AG10803 (cell line): Measurements from ENCODE around the gene SLFN14.
"Not testable (repeated sequence)": the region's sequence is repeated elsewhere in the genome, so short reads cannot be mapped to it uniquely, and the experiment has no call there.

Experiments
- DNase-seq: peaks from one replicate; pipeline ENCODE4 v3.0.0; 2010; ENCODE audit warnings: low read depth
- H3K4me3 ChIP-seq: 2 replicates; pipeline ENCODE4 v1.5.1; 2011; ENCODE audit warnings: mild to moderate bottlenecking, low read length, control low read depth
- TF ChIP-seq, protein P1 (sequence below): conservative IDR thresholded peaks from 2 replicates; pipeline ENCODE4 v1.5.1; 2011; ENCODE audit warnings: mild to moderate bottlenecking, low read length, control low read depth, inconsistent platforms

Gene SLFN14

DNA sequence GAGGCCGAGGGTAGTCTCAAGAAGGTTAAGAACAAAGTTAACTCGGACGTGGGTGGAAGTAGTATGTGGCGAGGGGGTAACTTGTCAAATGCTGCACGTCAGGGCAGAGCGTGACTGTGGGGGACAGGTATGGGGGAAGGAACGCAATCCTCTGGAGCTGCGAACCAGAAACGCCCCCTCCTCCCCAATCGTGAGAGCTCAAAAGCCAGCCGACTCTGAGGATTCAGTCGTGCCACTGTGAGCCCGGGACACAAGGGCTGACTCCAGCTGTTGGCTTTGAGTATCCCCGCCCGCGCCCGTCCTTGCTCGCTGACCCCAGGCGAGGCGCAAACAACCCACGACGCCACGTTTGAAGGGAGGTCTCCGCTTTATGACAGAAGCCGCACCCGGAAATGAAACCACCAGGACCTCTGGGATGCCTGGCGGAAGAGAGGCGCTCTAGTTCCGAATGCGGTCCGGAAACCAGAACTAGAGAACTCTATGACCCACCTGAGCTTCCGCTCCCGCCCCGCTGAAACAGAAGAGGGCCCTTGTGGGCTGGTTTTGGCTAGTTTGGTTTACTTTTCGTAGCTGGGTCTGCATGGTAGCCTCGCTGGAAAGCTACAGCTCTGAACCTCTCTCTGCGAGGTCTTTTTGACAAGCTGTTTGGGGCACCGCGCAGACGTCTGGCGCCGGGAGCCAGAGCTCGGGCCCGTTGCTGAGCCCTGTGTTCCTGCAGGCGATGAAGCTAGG lies 17.7 kb upstream of the SLFN14 start, which contains the start of gene PEX12:
Gene PEX12 (minus strand): TSS at position 375 of the 732 bp plus-strand sequence. CDS start 550 bp downstream, outside the sequence.
- H3K4me3 ChIP-seq = peak within 1 kb of the TSS; percentile 93
- DNase-seq = peak; percentile 80
- TF ChIP-seq, protein P1, sequence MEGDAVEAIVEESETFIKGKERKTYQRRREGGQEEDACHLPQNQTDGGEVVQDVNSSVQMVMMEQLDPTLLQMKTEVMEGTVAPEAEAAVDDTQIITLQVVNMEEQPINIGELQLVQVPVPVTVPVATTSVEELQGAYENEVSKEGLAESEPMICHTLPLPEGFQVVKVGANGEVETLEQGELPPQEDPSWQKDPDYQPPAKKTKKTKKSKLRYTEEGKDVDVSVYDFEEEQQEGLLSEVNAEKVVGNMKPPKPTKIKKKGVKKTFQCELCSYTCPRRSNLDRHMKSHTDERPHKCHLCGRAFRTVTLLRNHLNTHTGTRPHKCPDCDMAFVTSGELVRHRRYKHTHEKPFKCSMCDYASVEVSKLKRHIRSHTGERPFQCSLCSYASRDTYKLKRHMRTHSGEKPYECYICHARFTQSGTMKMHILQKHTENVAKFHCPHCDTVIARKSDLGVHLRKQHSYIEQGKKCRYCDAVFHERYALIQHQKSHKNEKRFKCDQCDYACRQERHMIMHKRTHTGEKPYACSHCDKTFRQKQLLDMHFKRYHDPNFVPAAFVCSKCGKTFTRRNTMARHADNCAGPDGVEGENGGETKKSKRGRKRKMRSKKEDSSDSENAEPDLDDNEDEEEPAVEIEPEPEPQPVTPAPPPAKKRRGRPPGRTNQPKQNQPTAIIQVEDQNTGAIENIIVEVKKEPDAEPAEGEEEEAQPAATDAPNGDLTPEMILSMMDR = no peak

DNA sequence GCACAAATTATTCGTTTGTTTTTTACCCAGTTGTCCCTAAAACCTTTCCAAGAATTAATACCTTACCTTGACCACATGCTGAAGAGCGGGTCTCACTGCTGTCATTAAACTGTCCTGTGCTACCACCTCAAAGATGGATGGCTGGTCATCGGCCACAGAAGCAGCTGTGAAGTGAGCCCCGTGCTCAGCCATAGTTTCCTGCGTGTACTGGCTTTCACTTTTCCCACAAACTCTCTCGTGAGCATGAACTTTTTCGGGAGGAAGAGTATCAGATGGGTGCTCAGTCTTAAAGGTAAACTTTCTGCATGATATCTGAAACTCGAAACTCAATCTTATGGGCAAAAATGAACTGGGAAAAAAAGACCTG lies 17.2 kb upstream of the SLFN14 start:
- peak overlapping the region; percentile 93 for H3K4me3 ChIP-seq
- peak; percentile 10 for DNase-seq
- TF ChIP-seq, protein P1 = no peak

DNA sequence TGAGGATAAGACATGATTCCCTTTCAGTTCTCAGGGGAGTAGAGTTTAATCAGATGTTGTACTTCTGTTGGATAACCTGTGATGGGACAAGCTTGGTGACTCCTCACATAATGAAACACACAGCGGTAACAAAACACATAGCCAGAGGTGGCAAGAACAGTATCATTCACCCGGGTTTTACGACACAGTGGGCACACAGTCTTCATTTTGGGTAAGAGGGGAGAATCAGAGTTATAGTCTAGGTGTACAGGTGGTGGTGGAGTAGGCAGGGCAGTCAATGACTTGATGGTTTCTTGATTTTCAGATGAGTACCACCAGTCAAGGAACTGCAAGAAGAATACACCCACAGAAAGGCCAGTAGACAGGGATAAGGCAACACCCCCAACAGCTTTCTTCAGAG lies 15.1 kb upstream of the SLFN14 start:
- no peak for DNase-seq
- TF ChIP-seq, protein P1 = no peak
- no peak overlapping the region for H3K4me3 ChIP-seq

DNA sequence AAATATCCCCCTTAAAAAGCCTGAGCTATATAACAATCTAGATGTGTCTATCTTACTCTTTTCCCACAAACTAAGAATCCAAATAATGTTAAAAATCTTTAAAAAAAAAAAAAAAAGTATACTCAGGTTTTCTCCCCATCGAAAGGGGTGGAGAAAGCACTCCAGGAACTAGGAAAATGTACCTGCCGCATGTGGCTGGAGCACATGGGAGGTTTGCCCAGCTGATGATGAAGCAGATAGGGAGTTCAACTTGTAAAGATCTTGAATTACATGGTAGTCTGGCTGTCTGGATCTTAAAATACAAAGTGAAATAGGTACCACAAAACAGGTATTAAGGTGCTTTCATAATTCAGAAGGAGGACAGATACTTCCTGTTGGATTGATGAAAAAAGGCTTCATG lies 8.8 kb upstream of the SLFN14 start:
- H3K4me3 ChIP-seq = no peak overlapping the region
- no peak for DNase-seq
- TF ChIP-seq, protein P1 = no peak

DNA sequence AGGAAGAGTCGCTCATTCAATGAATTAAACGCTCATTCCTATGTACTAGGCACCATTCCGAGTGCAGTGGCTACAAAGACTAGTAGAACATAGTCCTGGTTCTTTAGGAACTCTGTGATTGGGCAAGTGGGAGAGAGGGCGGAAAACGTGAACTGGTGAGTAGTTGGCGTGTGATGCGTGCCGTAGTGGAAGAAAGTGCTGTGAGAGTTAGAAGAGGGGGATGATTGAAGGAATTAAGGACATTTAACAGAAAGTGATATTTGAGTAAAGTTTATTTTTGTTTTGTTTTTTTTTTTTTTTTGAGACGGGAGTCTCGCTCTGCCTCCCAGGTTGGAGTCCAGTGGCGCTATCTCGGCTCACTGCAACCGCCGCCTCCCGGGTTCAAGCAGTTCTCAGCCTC lies 7.9 kb upstream of the SLFN14 start:
- peak overlapping the region; percentile 97 for H3K4me3 ChIP-seq
- peak; percentile 40 for DNase-seq
- TF ChIP-seq, protein P1 = no peak

DNA sequence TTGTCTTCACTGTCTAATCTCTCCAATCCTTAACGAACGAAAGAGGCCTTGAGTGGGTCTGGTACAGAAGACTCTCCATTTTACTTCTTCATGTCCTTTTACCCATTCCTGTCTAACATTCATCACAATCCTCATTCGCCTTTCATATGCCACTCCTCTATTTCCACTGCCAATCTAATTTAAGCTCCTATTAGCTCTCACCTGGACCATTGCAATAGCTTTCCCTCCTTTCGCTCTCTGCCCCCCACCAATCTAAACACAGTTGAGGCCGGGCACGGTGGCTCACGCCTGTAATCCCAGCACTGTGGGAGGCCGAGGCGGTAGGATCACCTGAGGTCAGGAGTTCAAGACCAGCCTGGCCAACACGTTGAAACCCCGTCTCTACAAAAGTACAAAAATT lies 6.3 kb upstream of the SLFN14 start:
- H3K4me3 ChIP-seq = peak overlapping the region; percentile 97
- TF ChIP-seq, protein P1 = no peak

DNA sequence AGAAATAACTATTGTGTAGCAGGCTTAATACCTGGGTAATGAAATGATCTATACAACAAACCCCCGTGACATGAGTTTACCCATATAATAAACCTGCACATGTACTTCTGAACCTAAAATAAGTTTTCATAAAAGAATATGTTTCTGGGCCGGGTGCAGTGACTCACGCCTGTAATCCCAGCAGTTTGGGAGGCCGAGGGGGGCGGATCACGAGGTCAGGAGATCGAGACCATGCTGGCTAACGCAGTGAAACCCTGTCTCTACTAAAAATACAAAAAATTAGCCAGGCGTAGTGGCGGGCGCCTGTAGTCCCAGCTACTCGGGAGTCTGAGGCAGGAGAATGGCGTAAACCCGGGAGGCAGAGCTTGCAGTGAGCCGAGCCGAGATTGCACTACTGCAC lies 2.6 kb upstream of the SLFN14 start:
- H3K4me3 ChIP-seq, DNase-seq: not testable (repeated sequence)

More for the DNA sequence above, 6.3 kb upstream of the SLFN14 start:
- no peak for DNase-seq
